Measurements from ENCODE around the gene CNMD.

GRCh38 chr13:52670726-52671125 is 68.9 kb downstream of the CNMD start:
- TF ChIP-seq BHLHE40 (IDR thresholded peaks at IDR 0.05; ENCODE audit: low read depth, low read length) (no peak), NFE2L2 (IDR thresholded peaks at IDR 0.05; ENCODE audit: low read depth, low read length) (no peak), CTCF (conservative IDR thresholded peaks at IDR 0.05; ENCODE audit: low read depth, low read length) (no peak), MAZ (IDR thresholded peaks at IDR 0.05; ENCODE audit: borderline replicate concordance, low read depth, low read length) (no peak), MXI1 (IDR thresholded peaks at IDR 0.05; ENCODE audit: borderline replicate concordance, low read depth, low read length) (no peak)
